GM18505 (cell line): ENCODE results near the gene PYDC1.
A peak's percentile ranks its signal among the peaks of the same experiment; 100 is the strongest.
"Not testable (repeated sequence)": the region's sequence is repeated elsewhere in the genome, so short reads cannot be mapped to it uniquely, and the experiment has no call there.

Experiments used
- ATAC-seq: cut with Tn5 transposase; IDR thresholded peaks from one replicate; pipeline ENCODE4 v1.9.1; 2021; ENCODE audit not compliant: unreplicated experiment
- POLR2A ChIP-seq: IDR thresholded peaks from 4 replicates; pipeline ENCODE4 v1.6.1; 2011; ENCODE audit warnings: borderline replicate concordance; ENCODE audit not compliant: insufficient read depth, insufficient read length; ENCODE audit errors: extremely low read depth

The PYDC1 gene

DNA sequence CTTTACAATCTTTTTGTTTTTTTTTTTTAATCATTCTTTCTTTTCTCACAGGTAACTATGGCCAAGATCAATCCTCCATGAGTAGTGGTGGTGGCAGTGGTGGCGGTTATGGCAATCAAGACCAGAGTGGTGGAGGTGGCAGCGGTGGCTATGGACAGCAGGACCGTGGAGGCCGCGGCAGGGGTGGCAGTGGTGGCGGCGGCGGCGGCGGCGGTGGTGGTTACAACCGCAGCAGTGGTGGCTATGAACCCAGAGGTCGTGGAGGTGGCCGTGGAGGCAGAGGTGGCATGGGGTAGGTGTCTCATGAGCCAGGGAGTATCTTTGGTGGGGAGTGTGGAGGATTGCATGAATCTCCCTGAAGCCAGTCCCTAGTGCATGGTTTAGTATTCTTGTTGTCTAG is 32.0 kb downstream of the PYDC1 start:
- TF ChIP-seq POLR2A: no peak
- no peak for ATAC-seq

DNA sequence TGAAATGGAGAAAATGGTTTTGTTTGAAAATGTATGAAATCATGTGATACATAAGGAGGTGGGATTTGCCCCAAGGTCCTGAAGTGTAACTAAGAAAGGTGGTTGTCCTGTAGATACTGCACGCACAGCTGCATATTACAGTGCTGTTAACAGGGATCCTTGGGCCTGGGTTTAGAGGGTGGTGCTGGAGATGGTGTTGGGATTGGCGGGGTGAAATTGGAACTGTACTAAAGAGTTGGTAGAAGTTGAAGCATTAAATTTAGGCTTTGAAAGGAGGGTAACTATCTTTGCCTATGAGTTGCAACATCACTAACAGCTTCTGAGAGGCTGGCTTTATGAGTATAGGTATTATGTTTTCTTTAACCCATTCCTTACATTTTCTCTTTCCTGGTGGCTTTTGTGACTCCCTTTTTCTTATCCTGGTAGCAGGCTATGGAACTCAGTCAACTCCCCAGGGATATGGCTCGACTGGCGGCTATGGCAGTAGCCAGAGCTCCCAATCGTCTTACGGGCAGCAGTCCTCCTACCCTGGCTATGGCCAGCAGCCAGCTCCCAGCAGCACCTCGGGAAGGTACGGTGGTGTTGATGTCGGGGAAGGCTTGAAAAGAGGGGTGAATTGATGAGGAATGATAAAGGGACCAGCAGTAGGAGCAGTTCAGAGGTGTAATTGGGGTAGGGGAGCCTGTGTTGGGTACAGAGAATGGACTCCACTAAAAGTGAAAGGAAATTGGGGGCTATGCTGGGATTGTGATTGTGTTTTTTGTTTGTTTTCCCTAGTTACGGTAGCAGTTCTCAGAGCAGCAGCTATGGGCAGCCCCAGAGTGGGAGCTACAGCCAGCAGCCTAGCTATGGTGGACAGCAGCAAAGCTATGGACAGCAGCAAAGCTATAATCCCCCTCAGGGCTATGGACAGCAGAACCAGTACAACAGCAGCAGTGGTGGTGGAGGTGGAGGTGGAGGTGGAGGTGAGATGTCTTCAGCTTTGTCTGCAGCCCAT is 33.2 kb downstream of the PYDC1 start:
- no peak for TF ChIP-seq POLR2A
- no peak for ATAC-seq

DNA sequence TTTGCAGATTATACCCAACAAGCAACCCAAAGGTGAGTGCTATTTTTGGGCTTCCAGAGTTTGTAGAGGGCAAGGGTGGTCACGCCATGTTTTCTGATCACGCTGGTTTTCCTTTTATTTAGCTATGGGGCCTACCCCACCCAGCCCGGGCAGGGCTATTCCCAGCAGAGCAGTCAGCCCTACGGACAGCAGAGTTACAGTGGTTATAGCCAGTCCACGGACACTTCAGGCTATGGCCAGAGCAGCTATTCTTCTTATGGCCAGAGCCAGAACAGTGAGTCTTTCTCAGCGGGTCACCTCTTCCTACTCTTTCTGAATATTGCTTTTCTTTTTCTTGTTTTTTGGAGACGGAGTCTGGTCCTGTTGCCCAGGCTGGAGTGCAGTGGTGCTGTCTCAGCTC is 34.5 kb downstream of the PYDC1 start:
- no peak for TF ChIP-seq POLR2A
- ATAC-seq: no peak

DNA sequence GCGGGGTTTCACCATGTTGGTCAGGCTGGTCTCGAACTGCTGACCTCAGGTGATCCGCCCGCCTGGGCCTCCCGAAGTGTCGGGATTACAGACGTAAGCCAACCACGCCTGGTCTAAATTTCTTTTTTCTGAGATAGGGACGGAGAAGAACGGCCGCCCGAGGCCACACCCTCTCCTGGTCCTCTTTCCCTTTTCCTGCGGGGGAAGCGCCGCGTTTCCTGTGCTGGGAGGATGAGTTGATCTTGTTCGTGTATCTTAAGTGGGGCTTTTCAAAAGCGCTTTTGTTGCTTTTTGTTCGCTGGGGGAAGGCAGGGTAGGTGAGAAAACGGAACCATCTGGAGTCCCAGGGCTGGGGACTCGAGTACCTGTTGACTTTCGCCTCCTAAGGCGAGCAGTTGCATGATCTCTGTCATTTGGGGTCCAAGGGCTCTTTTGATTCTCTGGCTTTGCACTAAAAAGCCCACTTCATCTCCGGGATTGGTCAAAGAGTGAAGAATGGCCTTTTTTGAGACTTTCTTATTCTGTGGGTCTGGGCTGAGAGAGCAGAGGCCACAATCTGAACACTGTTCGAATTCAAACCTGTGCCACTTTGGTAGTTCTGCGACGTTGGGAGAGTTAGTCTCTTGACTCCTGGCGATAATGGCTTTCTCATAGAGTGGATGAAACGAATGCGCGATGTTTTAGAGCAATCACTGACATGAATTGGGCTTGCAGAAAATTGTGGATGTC is 35.7 kb downstream of the PYDC1 start:
- no peak for ATAC-seq
- peak; percentile 16 for TF ChIP-seq POLR2A

DNA sequence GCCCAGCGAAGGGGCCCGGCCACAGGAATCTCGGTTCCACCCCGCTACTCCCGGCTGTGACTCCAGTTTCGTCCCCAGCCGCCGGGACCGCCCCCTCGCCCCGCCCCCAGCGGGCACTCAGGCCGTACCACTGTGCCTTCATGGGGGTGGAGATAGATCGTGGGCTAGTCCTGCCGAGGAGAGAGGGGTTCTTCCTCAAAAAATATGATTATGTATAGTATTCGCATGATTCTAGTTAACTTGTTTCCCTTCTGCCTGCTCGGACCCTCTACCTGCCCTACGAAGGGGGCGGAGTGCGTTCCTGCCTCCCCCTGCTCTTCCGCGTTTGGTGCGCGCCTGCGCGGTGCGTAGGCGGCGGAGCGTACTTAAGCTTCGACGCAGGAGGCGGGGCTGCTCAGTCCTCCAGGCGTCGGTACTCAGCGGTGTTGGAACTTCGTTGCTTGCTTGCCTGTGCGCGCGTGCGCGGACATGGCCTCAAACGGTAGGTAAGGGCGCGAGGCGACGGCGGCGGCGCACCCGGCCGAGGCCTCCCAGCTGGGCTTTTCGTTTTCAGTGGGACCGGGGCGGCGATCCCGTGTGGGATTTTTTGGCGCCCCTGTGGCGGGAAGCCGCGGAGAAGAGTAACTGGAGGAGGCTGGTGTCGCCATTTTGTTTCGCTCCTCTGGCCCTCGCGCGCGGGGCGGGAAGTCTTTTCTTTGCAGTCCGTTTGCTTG is 37.0 kb downstream of the PYDC1 start, which contains the start of gene FUS:
FUS (plus strand) TSS at position 393 of the 713 bp plus-strand sequence; CDS start at position 469, 76 bp downstream.
- ATAC-seq: peak; percentile 60
- TF ChIP-seq POLR2A: peak; percentile 100

DNA sequence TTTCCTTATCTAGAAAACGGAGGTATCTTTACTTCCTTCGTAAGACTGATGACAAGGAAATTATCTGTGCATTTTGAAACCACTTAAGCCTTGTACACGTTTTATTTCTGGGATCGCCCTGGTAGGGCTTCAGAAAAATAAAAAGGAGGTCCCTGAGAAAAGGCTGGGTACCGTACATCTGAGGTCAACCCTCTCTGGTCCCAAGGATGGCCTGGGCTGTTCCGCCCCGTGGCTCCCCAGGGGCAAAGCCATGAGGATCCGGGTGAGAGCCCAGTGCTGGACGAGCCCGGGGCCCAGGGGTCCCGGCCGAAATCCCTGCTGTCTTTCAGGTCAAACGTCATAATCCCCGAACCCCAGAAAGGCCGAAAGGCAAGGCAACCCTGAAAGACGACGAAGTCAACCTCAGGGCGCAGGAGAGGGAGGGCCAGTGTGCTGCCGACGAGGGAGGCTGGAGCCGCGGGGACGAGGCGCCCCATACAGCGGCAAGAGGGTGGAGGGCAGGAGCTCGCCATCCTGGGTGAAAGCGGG is 37.7 kb downstream of the PYDC1 start:
- TF ChIP-seq POLR2A: no peak
- peak; percentile 3 for ATAC-seq

DNA sequence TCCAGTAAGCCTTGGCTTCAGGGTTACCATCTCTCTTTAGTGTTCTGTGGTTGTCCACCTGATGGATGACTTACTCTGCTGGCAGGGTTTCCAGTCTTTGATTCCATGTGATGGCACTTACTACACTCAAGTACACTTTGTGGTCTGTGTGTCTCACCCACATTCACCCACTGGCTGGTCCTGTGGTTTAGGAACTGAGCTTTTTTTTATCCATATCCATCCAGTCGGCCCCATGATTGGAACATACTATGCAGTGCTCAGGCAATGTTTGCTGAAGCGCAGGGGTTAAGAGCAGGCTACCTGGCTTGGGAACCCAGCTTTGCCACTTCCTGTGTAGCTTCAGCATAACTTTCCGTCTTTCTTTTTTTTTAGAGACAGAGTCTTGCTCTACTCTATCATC is 39.8 kb downstream of the PYDC1 start:
- no peak for ATAC-seq

DNA sequence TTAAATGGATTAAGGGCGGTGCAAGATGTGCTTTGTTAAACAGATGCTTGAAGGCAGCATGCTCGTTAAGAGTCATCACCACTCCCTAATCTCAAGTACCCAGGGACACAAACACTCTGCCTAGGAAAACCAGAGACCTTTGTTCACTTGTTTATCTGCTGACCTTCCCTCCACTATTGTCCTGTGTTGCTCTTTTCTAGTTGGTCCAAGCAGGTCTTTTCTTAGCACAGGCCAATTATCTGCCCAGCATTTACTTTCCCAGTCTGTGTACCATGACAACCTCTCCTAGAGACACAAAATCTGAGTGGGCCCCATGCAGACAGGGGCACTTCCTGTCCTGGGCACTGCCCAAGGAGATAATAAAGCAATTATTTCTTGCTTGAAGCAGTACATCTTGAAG is 46.9 kb downstream of the PYDC1 start:
- ATAC-seq: not testable (repeated sequence)

More for the DNA sequence above, 39.8 kb downstream of the PYDC1 start:
- TF ChIP-seq POLR2A: no peak

DNA sequence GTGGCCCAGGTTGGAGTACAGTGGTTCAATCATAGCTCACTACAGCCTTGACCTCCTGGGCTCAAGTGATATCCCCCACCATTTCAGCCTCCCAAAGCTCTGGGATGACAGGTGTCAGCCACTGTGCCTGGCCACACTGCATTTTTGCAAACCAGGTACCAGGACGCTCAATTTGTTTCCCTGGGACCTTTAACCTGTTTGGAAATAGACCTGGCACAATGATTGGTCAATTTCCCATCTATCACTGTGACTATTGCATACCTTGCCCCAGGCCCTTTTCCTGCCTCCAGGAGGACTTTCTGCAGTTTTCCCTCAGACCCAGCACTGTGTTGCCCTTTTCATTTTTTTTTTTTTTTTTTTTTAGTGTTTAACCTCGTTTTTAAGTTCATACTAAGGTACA is 48.1 kb downstream of the PYDC1 start:
- no peak for TF ChIP-seq POLR2A
- ATAC-seq: no peak

DNA sequence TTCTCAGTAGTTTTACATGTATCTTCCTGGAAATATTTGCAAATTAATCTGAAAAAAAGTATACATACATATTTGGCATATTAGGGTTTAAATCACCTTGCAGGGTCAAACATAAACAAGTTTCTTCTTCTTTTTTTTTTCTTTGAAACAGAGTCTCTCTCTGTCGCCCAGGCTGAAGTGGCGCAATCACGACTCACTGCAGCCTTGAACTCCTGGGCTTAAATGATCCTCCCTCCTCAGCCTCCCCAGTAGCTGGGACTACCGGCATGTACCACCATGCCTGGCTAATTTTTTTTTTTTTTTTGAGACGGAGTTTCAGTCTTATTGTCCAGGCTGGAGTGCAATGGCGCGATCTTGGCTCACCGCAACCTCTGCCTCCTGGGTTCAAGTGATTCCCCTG is 49.6 kb downstream of the PYDC1 start:
- no peak for TF ChIP-seq POLR2A
- ATAC-seq: no peak
